HFFc6 (cell line): ENCODE results near the gene MEAF6. TPM values are rescaled to one million over a fixed set of nuclear protein-coding genes. Genes with fewer than 3 reads are reported as not detected.

Source experiments
- DNase-seq: peaks from one replicate; pipeline ENCODE4 v3.0.0-alpha.2; 2018
- H3K27ac Mint-ChIP-seq: 2 replicates; pipeline ENCODE4 v1.8.0; 2020; ENCODE audit warnings: mild to moderate bottlenecking, mixed read lengths
- H3K27me3 Mint-ChIP-seq: 2 replicates; pipeline ENCODE4 v1.8.0; 2021; ENCODE audit warnings: mild to moderate bottlenecking, moderate library complexity, mixed read lengths; ENCODE audit not compliant: insufficient read depth
- H3K36me3 Mint-ChIP-seq: 2 replicates; pipeline ENCODE4 v1.8.0; 2021; ENCODE audit warnings: low read depth, mixed read lengths
- H3K4me1 Mint-ChIP-seq: 2 replicates; pipeline ENCODE4 v1.8.0; 2020; ENCODE audit warnings: low read depth, mixed read lengths
- H3K4me3 Mint-ChIP-seq: 2 replicates; pipeline ENCODE4 v1.8.0; 2020; ENCODE audit warnings: mild to moderate bottlenecking, moderate library complexity, mixed read lengths
- H3K9me3 Mint-ChIP-seq: 2 replicates; pipeline ENCODE4 v1.8.0; 2020; ENCODE audit warnings: mild to moderate bottlenecking, mixed read lengths
- CTCF ChIP-seq: fragments of 200-600 bp; sonication (generic); IDR thresholded peaks from 2 replicates; pipeline ENCODE4 v1.5.0; 2021; ENCODE audit warnings: antibody characterized with exemption, mild to moderate bottlenecking
- total RNA-seq, 6 experiments: library from RNA; stranded (reverse); fragmentation: NEBNext Ultra II Directional; extraction: Animal tissue kit (Norgen Biotek cat#: 25700); gene quantifications; 2 replicates in 1 of 6; 3 replicates in 5 of 6; pipeline ENCODE4 v1.2.3, GENCODE V29; 2021

Gene MEAF6
- total RNA-seq, 6 experiments from 2014 or later = 52.6 to 63.8 (median 56.9) TPM

DNA sequence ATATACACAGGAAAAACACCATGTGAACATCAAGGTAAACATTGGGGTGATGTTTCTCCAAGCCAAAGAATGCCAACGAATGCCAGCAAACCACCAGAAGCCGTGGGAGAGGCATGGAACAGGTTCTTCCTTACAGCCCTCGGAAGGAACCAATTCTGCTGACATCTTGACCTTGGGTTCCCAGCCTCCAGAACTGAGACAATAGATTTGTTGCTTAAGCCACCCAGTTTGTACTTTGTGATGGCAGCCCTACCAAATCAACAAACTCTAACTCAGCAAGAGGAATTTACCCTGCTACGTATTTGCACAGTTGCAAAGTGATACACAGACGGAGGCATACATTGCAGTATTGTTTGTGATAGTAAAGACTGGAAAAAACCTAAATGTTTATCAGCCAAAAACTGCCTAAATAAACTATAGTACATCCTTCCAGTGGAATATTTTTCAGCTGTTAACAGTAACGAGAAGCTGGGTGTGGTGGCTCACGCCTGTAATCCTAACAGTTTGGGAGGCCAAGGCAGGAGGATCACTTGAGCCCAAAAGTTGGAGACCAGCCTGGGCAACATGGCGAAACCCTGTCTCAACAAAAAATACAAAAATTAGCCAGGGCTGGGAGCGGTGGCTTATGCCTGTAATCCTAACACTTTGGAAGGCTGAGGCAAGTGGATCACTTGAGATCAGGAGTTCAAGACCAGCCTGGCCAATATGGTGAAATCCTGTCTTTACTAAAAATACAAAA is 52.7 kb downstream of the MEAF6 start:
- Mint-ChIP-seq H3K36me3 (no peaks in the 10 kb centered on the region), H3K4me3 (no peak overlapping the region), H3K27ac (no peak overlapping the region), H3K9me3 (no peaks in the 10 kb centered on the region), H3K27me3 (no peaks in the 10 kb centered on the region; the same call in 1 of the 2 replicates), H3K4me1 (no peaks in the 10 kb centered on the region)
- no peak for DNase-seq
- no peak for TF ChIP-seq CTCF

DNA sequence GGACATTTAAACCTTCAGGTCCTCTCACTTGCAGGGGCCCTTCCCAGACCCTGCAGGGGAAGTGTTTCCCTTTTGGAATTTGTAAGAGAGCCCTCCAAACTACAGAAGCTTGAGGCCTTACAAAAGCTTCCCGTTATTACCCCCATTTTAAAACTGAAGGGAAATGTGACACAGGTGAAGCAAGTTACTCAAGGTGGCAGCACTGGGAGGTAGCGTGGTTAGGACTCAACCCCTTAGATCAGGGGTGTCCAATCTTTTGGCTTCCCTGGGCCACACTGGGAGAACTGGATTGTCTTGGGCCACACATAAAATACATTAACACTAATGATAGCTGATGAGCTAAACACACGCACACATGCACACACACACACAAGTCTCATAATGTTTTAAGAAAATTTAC is 56.0 kb downstream of the MEAF6 start:
- peaks cover 16% of the 10 kb centered on the region for H3K4me1 Mint-ChIP-seq
- no peak overlapping the region for H3K4me3 Mint-ChIP-seq
- no peaks in the 10 kb centered on the region for H3K9me3 Mint-ChIP-seq
- no peaks in the 10 kb centered on the region for H3K36me3 Mint-ChIP-seq
- no peak overlapping the region for H3K27ac Mint-ChIP-seq
- 0 out of 2 replicates have a peak, but pooled peaks have one; percentile 7 for TF ChIP-seq CTCF
- no peaks in the 10 kb centered on the region; the same call in 1 of the 2 replicates for H3K27me3 Mint-ChIP-seq
- no peak for DNase-seq

DNA sequence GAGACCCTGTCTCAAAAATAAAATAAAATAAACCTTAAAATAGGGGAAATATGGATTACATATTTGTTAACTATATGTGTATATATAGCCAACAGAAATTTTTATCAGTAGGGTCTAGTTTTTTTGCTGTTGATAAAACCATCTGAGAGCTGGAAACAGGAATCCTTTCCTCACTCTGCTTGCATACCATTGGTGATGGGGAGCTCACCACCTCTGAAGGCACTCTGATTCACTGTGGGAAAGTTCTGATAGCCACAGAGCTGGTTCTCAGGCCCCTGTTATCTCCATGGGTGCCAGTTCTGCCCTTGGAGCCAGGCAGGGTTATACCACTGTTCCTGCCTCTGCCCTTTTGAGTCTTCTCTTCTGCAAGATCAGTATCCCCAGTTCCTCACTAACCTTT is 58.0 kb downstream of the MEAF6 start:
- H3K27ac Mint-ChIP-seq = no peak overlapping the region
- H3K9me3 Mint-ChIP-seq = no peaks in the 10 kb centered on the region
- H3K36me3 Mint-ChIP-seq = no peaks in the 10 kb centered on the region
- no peak overlapping the region for H3K4me3 Mint-ChIP-seq
- H3K27me3 Mint-ChIP-seq = no peaks in the 10 kb centered on the region; the same call in 1 of the 2 replicates
- DNase-seq = no peak
- no peak for TF ChIP-seq CTCF
- H3K4me1 Mint-ChIP-seq = peaks cover 31% of the 10 kb centered on the region

DNA sequence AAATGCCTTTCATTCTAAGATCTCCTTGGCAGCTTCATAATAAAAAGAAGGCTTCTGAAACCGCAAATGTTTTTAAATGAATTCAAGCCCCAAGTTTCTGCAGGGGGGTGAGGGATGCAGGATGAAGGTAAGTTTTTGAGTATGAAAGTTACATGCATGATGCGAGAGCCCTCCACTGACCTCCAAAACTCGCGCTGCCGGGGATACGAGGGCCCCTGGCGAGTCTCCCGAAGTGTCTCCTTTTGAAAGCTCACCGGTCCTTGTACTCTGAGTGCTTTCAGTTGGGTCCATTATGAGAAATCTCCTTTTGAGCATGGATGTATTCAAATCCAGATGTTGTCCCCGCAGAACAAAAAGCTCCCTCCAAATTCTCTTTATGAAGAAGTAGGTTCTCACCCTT is 59.0 kb downstream of the MEAF6 start:
- Mint-ChIP-seq H3K27ac (peak overlapping the region; percentile 91), H3K27me3 (peaks cover 2% of the 10 kb centered on the region; the same call in 1 of the 2 replicates), H3K36me3 (no peaks in the 10 kb centered on the region), H3K9me3 (no peaks in the 10 kb centered on the region), H3K4me3 (no peak overlapping the region), H3K4me1 (peaks cover 31% of the 10 kb centered on the region)
- TF ChIP-seq CTCF = no peak
- DNase-seq = no peak

- no peak for DNase-seq
- H3K27me3 Mint-ChIP-seq = peaks cover 3% of the 10 kb centered on the region
- peaks cover 48% of the 10 kb centered on the region for H3K4me1 Mint-ChIP-seq
- TF ChIP-seq CTCF = no peak
- H3K36me3 Mint-ChIP-seq = no peaks in the 10 kb centered on the region
- no peaks in the 10 kb centered on the region for H3K9me3 Mint-ChIP-seq
- no peak overlapping the region for H3K4me3 Mint-ChIP-seq
- H3K27ac Mint-ChIP-seq = peak overlapping the region; percentile 60; the same call in 1 of the 2 replicates
These were observed 60.9 kb downstream of the MEAF6 start for GRCh38 chr1:37453647-37454046.
